ENCODE measurements around the gene CRAT.

Gene CRAT

GRCh38 chr9:129108805-129109536 lies 1.6 kb downstream of the CRAT start:
- no peak for DNase-seq

- DNase-seq = no peak
Measured at GRCh38 chr9:129108083-129108804, 2.3 kb downstream of the CRAT start.

DNA sequence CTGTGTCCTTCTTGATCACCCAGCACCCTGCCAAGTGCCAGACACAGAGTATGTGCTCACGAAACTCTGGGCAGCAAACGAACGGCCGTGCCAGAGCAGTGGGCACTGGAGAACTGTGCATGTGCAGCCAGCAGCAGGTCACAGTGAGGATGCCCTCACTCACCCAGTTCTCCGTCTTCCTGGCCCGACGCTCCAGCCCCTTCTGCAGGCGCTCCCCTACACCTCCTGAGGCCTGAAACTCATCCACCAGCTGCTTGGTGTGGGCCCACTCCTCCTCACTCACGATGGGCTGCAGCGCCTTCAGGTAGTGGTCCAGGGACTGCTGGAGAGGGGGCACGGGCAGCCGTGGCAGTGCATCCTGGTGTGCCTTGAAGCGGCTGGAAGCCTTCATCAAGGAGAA lies 2.9 kb downstream of the CRAT start:
- DNase-seq = no peak

DNA sequence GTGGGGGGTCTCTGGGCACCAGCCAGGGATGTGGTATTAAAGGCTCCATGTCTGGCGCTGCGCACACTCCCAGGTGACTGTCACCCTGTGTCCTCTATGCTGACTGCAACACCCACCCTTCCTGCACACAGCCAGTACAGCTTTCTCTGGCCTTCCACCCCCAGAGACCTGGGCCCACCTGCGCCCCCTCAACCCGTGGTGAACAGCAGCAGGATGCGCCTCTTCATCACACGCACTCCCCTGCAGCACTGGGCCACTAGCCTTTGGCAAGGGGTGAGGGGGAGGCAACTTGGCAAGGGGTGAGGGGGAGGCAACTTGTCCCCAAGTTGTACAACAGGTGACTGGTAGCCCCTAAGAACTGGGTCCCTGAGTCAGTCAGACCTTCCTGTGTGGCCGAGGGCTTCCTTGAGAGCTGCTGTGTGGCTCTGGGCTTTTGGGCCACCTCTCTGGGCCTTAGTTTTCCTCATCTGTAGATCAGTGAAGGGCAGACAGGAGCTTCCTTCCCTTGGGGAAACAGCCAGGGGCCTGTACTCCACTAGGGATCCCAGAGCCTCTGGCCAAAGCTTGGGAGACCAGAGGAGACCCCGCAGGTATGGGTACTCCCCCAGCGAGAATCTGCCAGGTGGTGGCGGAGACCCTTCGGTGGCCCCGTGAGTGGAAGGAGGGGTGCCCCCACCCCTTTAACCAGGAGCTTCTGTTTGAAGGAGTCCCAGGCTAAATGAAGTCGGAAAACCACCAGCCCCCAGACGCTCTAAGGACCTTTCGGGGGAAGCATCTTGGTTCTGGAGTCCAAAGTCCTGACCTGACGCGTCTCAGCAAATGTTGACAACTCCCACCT lies 4.5 kb downstream of the CRAT start:
- no peak for DNase-seq

- DNase-seq = no peak
Measured at GRCh38 chr9:129104051-129104450, 6.5 kb downstream of the CRAT start.

DNA sequence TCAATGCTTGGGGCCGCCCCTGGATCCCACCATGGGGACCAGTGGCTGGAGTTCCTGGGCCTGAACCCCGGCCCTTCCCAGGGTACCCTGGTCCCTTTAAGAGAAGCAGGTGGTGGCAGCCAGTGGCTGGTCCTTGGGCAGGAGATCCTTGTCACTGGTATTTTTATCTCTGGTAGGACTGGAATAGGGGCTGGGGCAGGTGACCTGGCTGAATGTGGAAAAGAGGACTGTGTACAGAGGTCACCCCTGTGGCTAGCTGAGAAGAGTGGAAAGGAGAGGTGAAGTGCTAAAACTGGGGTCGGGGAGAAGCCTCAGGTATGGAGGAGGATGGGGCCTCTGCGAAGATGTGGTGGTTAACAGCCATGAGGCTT lies 7.0 kb downstream of the CRAT start:
- no peak for DNase-seq

- DNase-seq = no peak
Measured at GRCh38 chr9:129102791-129103594, 7.6 kb downstream of the CRAT start.

GRCh38 chr9:129102095-129102525 lies 8.5 kb downstream of the CRAT start:
- no peak for DNase-seq

GRCh38 chr9:129101279-129101678 lies 9.3 kb downstream of the CRAT start:
- no peak for DNase-seq

DNA sequence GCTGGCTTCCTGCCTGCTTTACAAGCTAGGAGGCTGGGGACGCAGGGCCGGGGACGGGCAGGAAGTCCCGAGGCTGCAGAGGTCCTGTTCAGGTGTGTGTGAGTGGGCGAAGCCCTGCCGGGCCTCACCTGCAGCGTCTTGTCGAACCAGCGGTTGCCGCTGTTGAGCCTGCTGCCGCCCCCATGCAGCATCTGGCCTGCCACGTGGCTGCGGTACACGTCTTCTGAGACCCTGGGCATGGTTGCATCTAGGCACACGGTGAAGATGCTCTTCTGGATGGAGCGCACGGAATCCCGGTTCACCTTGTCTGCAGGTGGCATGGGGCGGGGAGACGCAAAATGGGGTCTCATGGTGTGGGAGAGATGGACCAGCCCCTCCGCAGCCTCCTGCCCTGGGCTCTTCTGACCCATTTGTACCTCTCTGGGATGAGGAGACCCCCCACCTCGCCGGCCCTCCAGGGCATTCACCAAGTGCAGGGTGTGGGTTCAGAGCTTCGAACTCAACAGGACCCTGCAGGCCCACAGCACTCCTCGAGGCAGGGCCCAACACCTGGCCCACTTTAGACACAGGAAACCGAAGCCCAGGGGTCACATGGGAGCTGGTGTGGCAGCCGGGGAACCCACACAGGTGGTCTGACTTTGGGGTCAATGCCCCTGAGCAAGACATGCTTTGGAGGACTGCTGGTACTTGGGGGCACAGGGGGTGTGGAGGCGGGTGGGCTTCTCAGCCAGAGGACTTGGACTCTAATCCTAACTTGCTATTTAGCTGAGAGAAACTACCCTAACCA lies 10.0 kb downstream of the CRAT start:
- DNase-seq = no peak

DNA sequence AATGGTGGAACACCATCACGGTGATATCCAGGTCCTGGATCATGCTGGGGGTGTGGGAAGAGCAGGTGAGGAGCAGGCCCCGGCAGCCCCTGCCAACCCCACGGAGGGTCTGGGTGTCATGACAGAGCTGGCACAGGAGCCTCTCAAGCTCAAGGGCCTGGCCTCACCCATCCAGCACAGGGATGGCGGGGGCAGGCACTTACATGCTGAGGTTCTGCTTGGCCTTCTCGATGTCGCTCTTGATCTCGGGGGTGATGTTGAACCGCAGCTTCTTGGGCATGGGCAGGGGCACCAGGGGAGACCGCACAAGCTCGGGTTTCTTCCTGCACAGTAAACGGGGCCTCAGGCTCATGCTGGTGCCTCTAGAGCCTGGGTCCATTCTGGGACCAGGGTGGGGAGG lies 12.3 kb downstream of the CRAT start:
- DNase-seq = no peak

- DNase-seq = no peak
Measured at GRCh38 chr9:129097671-129098306, 12.8 kb downstream of the CRAT start.

- DNase-seq = no peak
Measured at GRCh38 chr9:129095908-129096307, 14.7 kb downstream of the CRAT start.

DNA sequence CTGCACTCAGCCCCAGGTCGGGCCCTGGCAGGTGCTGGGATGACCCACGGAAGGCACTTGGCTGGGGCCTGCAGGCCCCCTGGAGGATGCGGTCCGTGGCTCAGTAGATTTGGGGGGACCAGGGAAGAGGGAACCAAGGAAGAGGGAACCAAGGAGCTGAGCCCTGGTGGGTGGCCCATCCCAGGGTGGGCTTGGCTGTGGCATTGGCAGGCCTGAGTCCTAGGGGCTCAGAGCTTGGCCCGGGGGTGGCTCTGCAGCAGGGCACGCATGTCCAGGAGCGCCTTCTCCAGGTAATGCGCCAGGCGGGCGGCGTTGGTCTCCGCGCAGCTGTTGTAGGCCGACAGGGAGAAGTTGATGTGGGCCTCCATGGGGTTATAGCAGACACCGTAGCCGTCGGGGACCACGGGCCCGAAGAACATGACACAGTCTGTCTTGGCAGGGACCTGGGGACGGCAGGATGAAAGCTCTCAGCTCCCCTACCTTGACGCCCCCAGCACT lies 15.4 kb downstream of the CRAT start:
- DNase-seq = no peak

DNA sequence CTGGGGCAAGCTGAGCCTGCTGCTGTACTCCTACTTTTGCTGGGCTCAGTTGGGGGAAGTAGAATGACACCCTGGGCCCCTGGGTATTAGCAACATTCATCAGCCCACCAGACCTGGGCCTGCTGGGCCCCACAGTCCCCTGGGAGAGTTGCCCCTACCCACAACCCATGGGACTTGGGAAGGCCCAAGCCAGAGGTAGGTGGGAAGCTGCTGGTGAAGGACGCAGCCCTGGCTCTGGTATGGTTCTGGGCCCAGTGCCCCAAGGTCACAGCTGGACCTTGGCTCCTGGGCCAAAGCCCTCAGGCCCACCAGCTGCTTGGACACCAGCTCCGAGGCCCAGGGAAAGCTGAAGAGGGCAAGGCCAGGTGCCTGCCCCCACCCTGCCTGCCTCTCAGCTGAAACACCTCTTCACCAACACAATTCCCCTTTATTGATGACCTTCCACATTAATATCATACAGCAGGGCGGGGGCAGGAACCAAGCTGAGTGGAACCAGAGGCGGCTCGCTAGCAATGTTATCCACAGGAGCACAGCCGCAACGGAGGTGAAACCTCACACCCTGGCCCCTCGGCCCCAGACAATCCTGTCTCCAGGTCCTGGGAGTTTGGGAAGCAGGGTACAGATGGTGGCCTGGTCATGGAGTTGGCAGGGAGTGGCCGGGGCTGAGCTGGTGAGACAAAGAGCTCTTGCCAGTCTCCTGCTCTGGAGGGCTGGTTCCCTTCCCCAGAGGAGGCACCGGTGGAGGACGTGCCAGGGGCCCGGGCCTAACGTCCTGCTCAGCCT lies 16.0 kb downstream of the CRAT start:
- no peak for DNase-seq

- no peak for DNase-seq
Measured at GRCh38 chr9:129093602-129094386, 16.8 kb downstream of the CRAT start.

DNA sequence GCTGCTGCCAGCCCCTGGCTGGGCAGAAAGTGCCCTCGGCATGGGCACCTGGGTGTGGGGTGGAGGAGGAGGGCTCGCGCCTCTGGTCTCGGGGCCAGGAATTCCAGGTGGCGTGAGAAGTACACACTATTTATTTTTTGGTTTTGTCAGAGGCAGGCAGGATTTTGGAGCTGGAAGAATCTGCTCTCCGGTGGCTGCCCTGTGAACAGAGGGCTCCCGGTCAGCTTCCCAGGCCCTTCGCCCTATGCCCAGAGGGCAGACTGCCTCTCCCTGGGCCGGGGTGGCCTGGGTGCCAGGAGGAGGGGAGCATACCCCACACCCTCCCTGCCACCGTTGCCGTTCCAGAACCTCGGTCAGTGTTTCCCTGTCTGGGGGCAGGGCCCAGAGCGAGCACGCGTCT lies 21.3 kb downstream of the CRAT start:
- no peak for DNase-seq

DNA sequence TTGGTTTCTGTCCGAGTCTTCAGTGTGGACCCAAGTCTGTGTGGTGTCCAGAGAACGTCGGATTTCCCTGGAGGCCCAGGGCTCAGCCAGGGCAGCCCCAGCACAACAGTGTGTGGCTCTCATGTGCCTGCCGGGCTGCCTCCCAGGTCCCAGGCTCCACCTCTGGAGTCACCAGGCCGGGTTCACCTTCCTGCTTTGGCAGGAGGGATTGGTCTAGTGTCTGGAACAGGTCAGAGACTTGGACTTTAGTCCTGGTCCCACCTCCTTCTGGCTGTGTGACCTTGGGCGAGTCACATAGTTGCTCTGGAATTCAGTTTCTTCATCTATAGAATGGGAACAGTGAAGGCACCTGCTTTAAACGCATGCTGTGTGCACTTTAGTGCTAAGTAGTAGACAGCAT lies 26.5 kb downstream of the CRAT start:
- no peak for DNase-seq

GRCh38 chr9:129081388-129081904 lies 29.1 kb downstream of the CRAT start:
- DNase-seq = no peak
